ENCODE results near the gene FNDC8. TPM values are rescaled to one million over a fixed set of nuclear protein-coding genes. Genes with fewer than 3 reads are reported as not detected.

The FNDC8 gene
- total RNA-seq: not detected
- not detected for polyA plus RNA-seq
- long read RNA-seq, donor 1: 0 reads
- long read RNA-seq, donor 2: 0 reads

DNA sequence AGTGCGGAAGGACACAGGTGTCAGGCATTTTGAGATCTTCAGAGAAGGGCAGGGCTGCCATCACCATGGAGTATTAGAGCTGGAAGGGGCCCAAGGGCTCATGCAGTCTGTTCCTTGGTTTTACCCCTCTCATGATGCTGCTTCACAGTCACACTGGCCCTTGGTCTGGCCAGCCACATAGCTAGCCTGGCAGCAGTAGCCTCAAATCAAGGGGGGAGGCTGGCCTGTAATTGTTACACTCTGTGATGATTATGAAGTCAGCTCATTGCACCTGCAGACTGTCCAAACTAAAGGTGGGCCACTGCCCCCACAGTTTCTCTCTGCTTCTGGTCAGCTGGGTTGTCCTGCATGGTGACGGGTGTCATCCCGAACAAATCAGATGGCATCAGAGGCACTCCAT lies at the start of gene FNDC8:
TSS of gene FNDC8 (plus strand) at position 301 of the 400 bp plus-strand sequence. CDS start at position 380, 79 bp downstream.
- ATAC-seq: no peak
- Histone ChIP-seq H3K27ac (no peak within 1 kb of the TSS), H3K27me3 (ENCODE audit: insufficient read depth in 3 of 3, low read length in 2 of 3) (no peaks in the 10 kb centered on the region), H3K36me3 (ENCODE audit: insufficient read depth in 1 of 2, low read depth in 1 of 2) (no peaks in the 10 kb centered on the region), H3K4me3 (no peak within 1 kb of the TSS), H3K4me1 (peaks cover 14% of the 10 kb centered on the region), H3K9me3 (no peaks in the 10 kb centered on the region)
- TF ChIP-seq, protein P1, sequence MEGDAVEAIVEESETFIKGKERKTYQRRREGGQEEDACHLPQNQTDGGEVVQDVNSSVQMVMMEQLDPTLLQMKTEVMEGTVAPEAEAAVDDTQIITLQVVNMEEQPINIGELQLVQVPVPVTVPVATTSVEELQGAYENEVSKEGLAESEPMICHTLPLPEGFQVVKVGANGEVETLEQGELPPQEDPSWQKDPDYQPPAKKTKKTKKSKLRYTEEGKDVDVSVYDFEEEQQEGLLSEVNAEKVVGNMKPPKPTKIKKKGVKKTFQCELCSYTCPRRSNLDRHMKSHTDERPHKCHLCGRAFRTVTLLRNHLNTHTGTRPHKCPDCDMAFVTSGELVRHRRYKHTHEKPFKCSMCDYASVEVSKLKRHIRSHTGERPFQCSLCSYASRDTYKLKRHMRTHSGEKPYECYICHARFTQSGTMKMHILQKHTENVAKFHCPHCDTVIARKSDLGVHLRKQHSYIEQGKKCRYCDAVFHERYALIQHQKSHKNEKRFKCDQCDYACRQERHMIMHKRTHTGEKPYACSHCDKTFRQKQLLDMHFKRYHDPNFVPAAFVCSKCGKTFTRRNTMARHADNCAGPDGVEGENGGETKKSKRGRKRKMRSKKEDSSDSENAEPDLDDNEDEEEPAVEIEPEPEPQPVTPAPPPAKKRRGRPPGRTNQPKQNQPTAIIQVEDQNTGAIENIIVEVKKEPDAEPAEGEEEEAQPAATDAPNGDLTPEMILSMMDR (IDR thresholded peaks at IDR 0.05): no peak
- intact Hi-C loops (cut with DNase I): no loop called here
- DNase-seq: no peak
- 89 to 98% (median 91%) methylated on average over 3 of the region's 3 CpGs for WGBS, 3 donors

DNA sequence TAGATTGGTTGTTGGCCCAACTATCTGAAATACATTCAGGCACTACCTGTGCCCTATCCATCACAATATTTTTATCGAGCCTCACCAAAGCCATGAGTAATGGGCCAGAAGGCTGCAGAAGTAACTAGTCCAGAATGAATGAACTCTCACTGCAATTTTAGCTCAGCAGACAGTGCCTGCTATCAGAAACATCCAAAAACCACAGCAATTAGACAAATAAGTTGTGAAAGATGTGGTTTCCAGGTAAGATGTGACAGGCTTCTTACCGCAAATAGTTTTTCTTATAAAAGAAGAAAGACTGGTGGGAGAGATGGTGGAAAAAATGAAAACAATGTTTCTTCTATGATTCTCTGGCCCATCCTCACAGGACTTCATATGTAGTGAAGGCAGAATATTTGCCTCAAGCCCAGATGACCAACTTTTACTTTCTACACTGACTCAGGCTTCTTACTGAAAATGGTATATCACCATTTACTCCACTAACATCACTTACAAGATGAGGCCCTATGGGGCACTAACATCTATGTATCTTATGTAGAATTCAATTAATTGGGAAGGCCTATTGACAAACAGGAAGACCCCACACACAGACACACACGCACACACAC lies 48.1 kb upstream of the FNDC8 start:
- H3K4me1 ChIP-seq: no peaks in the 10 kb centered on the region
- intact Hi-C loops (cut with DNase I): no loop called here
- H3K27me3 ChIP-seq (ENCODE audit: insufficient read depth in 3 of 3, low read length in 2 of 3): no peaks in the 10 kb centered on the region
- ATAC-seq (no peak), DNase-seq (no peak)
- H3K9me3 ChIP-seq: no peaks in the 10 kb centered on the region
- WGBS, 3 donors: 94 to 98% (median 95%) methylated on average over 3 of the region's 3 CpGs
- no peak overlapping the region for H3K27ac ChIP-seq
- TF ChIP-seq, protein P1 (IDR thresholded peaks at IDR 0.05): no peak
- H3K36me3 ChIP-seq (ENCODE audit: insufficient read depth in 1 of 2, low read depth in 1 of 2): no peaks in the 10 kb centered on the region
- no peak overlapping the region for H3K4me3 ChIP-seq

- Histone ChIP-seq H3K27me3 (ENCODE audit: insufficient read depth in 3 of 3, low read length in 2 of 3) (no peaks in the 10 kb centered on the region), H3K4me3 (no peak overlapping the region), H3K4me1 (no peaks in the 10 kb centered on the region), H3K9me3 (no peaks in the 10 kb centered on the region), H3K27ac (no peak overlapping the region), H3K36me3 (ENCODE audit: insufficient read depth in 1 of 2, low read depth in 1 of 2) (no peaks in the 10 kb centered on the region)
- TF ChIP-seq, protein P1 (IDR thresholded peaks at IDR 0.05): no peak
- ATAC-seq (no peak), DNase-seq (no peak)
- intact Hi-C loops (cut with DNase I): no loop called here
- WGBS, 3 donors: 76 to 78% (median 76%) methylated on average over 5 of the region's 5 CpGs
Observed at GRCh38 chr17:35073991-35074627, 47.3 kb upstream of the FNDC8 start.

DNA sequence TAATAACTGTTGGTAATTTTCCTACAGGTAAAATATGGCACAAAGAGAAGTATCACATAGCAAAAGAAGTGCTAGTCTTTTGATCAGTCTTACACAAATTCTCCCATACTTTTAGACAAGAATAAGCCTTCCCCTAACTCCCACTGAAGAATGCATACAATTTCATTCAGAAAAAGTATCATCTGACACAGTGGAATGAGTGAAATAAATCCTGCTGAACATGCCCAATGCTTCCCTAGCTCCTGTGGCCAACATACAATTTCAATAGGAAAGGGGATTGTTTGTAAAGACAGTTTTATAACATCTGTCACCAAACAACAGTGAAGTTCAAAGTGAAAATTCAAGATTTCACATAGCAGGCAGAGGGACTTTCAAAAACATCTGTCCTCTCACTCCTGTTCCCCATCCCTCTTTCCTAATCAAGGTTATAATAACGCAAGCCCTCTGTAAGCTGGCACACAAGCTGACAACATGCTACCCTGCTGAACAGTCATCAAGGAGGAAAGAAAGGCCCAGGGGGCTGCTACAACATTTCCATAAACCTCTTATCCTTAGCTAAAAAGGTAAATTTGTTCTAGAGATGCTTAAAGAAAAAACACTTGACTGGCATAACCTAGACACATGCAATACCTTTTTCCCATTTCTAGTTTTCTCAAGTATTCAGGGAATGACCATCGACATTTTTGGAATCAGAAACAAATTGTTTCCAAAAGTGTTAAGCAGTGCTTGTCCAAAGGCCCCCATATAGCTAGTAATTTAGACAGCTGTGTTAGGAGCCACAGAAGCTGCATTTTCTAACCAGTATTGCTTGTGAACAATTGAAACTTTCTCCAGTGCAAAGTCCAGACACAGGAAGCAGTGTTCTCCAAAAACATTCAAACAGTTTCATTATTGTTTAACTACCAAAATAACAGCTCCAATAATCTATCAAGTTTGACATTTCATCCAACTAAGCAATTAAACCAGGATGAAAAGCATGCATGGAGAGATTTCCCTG lies 46.4 kb upstream of the FNDC8 start:
- Histone ChIP-seq H3K36me3 (ENCODE audit: insufficient read depth in 1 of 2, low read depth in 1 of 2) (no peaks in the 10 kb centered on the region), H3K4me1 (no peaks in the 10 kb centered on the region), H3K4me3 (no peak overlapping the region), H3K9me3 (no peaks in the 10 kb centered on the region), H3K27me3 (ENCODE audit: insufficient read depth in 3 of 3, low read length in 2 of 3) (no peaks in the 10 kb centered on the region), H3K27ac (no peak overlapping the region)
- ATAC-seq (no peak), DNase-seq (no peak)
- WGBS, 3 donors: 53 to 70% (median 56%) methylated on average over 2 of the region's 2 CpGs
- intact Hi-C loops (cut with DNase I): no loop called here
- TF ChIP-seq, protein P1 (IDR thresholded peaks at IDR 0.05): no peak
